HepG2 (cell line): ENCODE data around the gene TTC29. TPM values are rescaled to one million over a fixed set of nuclear protein-coding genes. Genes with fewer than 3 reads are reported as not detected.

Source experiments
- ATAC-seq: fragments of 200-7000 bp; cut with Tn5 transposase; 3 replicates; pipeline ENCODE4 v1.9.1; 2020; ENCODE audit warnings: mild to moderate bottlenecking, moderate library complexity
- BruUV-seq: library from RNA; stranded (reverse); fragments of 400-500 nt; replicated peaks from 2 replicates; lab custom pipeline; 2021; lab: Mats Ljungman, UMichigan
- CTCF ChIA-PET: fragments of 300-600 bp; formaldehyde crosslinking; extraction: SDS; loops from one replicate; lab custom pipeline; 2021; ENCODE audit warnings: low total read pairs, inconsistent platforms, low intra/inter-chr PET ratio; lab: Yijun Ruan, JAX
- POLR2A ChIA-PET: fragments of 350-600 bp; sonication (Branson Sonifier 250); formaldehyde crosslinking; loops from one replicate; lab custom pipeline; 2020; ENCODE audit warnings: antibody characterized with exemption, inconsistent platforms; lab: Yijun Ruan, JAX
- DNase-seq: peaks from one replicate; pipeline ENCODE4 v3.0.0-alpha.2; 2015; ENCODE audit warnings: low spot score
- FAIRE-seq: peaks from 3 replicates; lab custom pipeline; 2011; peaks lifted over from hg19 to GRCh38; lab: Jason Lieb, UNC
- H2AFZ ChIP-seq: one replicate; pipeline ENCODE4 v1.6.1; 2011; ENCODE audit warnings: low read length, inconsistent platforms
- H3K27ac ChIP-seq: fragments of 300-600 bp; 3 replicates; pipeline ENCODE4 v1.8.0; 2011; ENCODE audit warnings: mixed run types, mild to moderate bottlenecking, mixed read lengths, low read length, inconsistent platforms; ENCODE audit not compliant: insufficient read depth; ENCODE audit errors: extremely low read length
- H3K27me3 ChIP-seq, 2 experiments: fragments of 200-600 bp in 1 of 2; 2 replicates in 1 of 2; 3 replicates in 1 of 2; pipeline versions ENCODE4 v1.6.0 to v1.8.0; 2011; ENCODE audit warnings: low read length in 2 of 2, mild to moderate bottlenecking in 2 of 2, moderate library complexity in 2 of 2, inconsistent platforms in 1 of 2; ENCODE audit not compliant: insufficient read depth in 2 of 2, control insufficient read depth in 1 of 2
- H3K36me3 ChIP-seq, 2 experiments: fragments of 200-600 bp in 1 of 2; replicated peaks in 1 of 2; 2 replicates in 1 of 2; 3 replicates in 1 of 2; pipeline versions ENCODE4 v1.5.1 to v1.8.0; 2011; ENCODE audit warnings: low read length in 2 of 2, inconsistent platforms in 1 of 2; ENCODE audit not compliant: insufficient read depth in 2 of 2, control insufficient read depth in 1 of 2
- H3K4me1 ChIP-seq: 2 replicates; pipeline ENCODE4 v1.5.1; 2012; ENCODE audit warnings: low read length, inconsistent platforms; ENCODE audit not compliant: insufficient read depth
- H3K4me2 ChIP-seq: 2 replicates; pipeline ENCODE4 v1.6.0; 2011; ENCODE audit warnings: low read depth, low read length, inconsistent platforms
- H3K4me3 ChIP-seq, 3 experiments: fragments of 200-600 bp in 1 of 3; sonication (generic), shearing (Covaris generic) in 1 of 3; replicated peaks in 1 of 3; 2 replicates each; pipeline ENCODE4 v1.5.1; 2011 to 2016; ENCODE audit warnings: low read length in 3 of 3, inconsistent platforms in 2 of 3, low read depth in 2 of 3, mild to moderate bottlenecking in 2 of 3, control low read depth in 1 of 3, mixed read lengths in 1 of 3; ENCODE audit not compliant: insufficient read depth in 1 of 3
- H3K79me2 ChIP-seq: one replicate; pipeline ENCODE4 v1.6.1; 2011; ENCODE audit warnings: low read length, inconsistent platforms; ENCODE audit not compliant: insufficient read depth
- H3K9ac ChIP-seq: 2 replicates; pipeline ENCODE4 v1.6.0; 2011; ENCODE audit warnings: mild to moderate bottlenecking, low read depth, low read length, inconsistent platforms; ENCODE audit not compliant: insufficient read depth
- H3K9me3 ChIP-seq: 2 replicates; pipeline ENCODE4 v1.5.1; 2012; ENCODE audit warnings: mild to moderate bottlenecking, low read length
- H4K20me1 ChIP-seq: 2 replicates; pipeline ENCODE4 v1.6.0; 2011; ENCODE audit warnings: inconsistent platforms, mild to moderate bottlenecking, low read length, moderate library complexity; ENCODE audit not compliant: insufficient read depth
- EED ChIP-seq: sonication (generic); formaldehyde crosslinking; IDR thresholded peaks from 2 replicates; pipeline ENCODE4 v1.5.0; 2020; ENCODE audit warnings: mild to moderate bottlenecking, missing genetic modification reagents
- FOSL2 ChIP-seq: sonication (generic); formaldehyde crosslinking; IDR thresholded peaks from 2 replicates; pipeline ENCODE4 v1.4.0; 2020; ENCODE audit warnings: missing genetic modification reagents
- PATZ1 ChIP-seq: sonication (generic); formaldehyde crosslinking; IDR thresholded peaks from 2 replicates; pipeline ENCODE4 v1.4.0; 2020; ENCODE audit warnings: missing genetic modification reagents
- PAX8 ChIP-seq: sonication (generic); formaldehyde crosslinking; IDR thresholded peaks from 2 replicates; pipeline ENCODE4 v1.8.0; 2022; ENCODE audit warnings: mild to moderate bottlenecking, missing genetic modification reagents, borderline replicate concordance
- RAD51 ChIP-seq: fragments of 450-650 bp; IDR thresholded peaks from 2 replicates; pipeline ENCODE4 v1.6.1; 2016; ENCODE audit warnings: borderline replicate concordance
- SP5 ChIP-seq: IDR thresholded peaks from 2 replicates; pipeline ENCODE4 v1.6.1; 2016; ENCODE audit warnings: low read depth, borderline replicate concordance
- TEAD3 ChIP-seq: optimal IDR thresholded peaks from 2 replicates; pipeline ENCODE3; 2016; ENCODE audit warnings: borderline replicate concordance
- ZBTB25 ChIP-seq: IDR thresholded peaks from 2 replicates; pipeline ENCODE4 v1.6.1; 2018; ENCODE audit warnings: missing genetic modification reagents
- ZMYM3 ChIP-seq: sonication (generic); formaldehyde crosslinking; IDR thresholded peaks from 2 replicates; pipeline ENCODE4 v1.5.1; 2020; ENCODE audit warnings: mild to moderate bottlenecking, missing genetic modification reagents
- ZNF34 ChIP-seq: sonication (generic); formaldehyde crosslinking; IDR thresholded peaks from 2 replicates; pipeline ENCODE4 v1.4.0; 2020; ENCODE audit warnings: mild to moderate bottlenecking, missing genetic modification reagents, borderline replicate concordance
- ZNF790 ChIP-seq: sonication (generic); formaldehyde crosslinking; IDR thresholded peaks from 2 replicates; pipeline ENCODE4 v1.8.0; 2022; ENCODE audit warnings: missing genetic modification reagents, mild to moderate bottlenecking, borderline replicate concordance
- ZSCAN29 ChIP-seq: sonication (generic); formaldehyde crosslinking; conservative IDR thresholded peaks from 2 replicates; pipeline ENCODE4 v1.4.0; 2020; ENCODE audit warnings: mild to moderate bottlenecking, missing genetic modification reagents
- WGBS: methylation state at CpG from one replicate; pipeline ENCODE4 v1.1.6; 2017; ENCODE audit warnings: low lambda C conversion rate; 5-methylcytosine and 5-hydroxymethylcytosine counted together
- in situ Hi-C: cut with HindIII; loops from 2 replicates; pipeline ENCODE4 v1.10.0; 2017; ENCODE audit warnings: low pct_unique_long_range_greater_than_20kb; ENCODE audit not compliant: extremely low pct_ligation_motif_present
- intact Hi-C: fragments of 100-400 bp; cut with micrococcal nuclease; formaldehyde crosslinking; loops from one replicate; pipeline ENCODE4 v1.10.0; 2022; ENCODE audit not compliant: unreplicated experiment
- polyA plus RNA-seq, 8 experiments: library from polyadenylated mRNA; depleted of rRNA in 3 of 8; stranded (reverse) in 7 of 8; unstranded in 1 of 8; fragments of >200 nt; fragmentation: Illumina TruSeq in 4 of 8; extraction: Trizol in 4 of 8; gene quantifications; 2 replicates each; pipeline versions ENCODE4 v1.2.1 to v1.2.3, GENCODE V29; 2011 to 2016; ENCODE audit warnings: low read depth in 4 of 8, missing spikeins in 1 of 8, mixed read lengths in 1 of 8; ENCODE audit not compliant: insufficient read depth in 1 of 8
- total RNA-seq, 5 experiments: library from RNA; depleted of rRNA; stranded (reverse); fragments of >200 nt; fragmentation: Illumina TruSeq; extraction: Trizol; gene quantifications; 2 replicates each; pipeline ENCODE4 v1.2.3, GENCODE V29; 2016; ENCODE audit warnings: low read depth in 1 of 5
- TF ChIP-seq, protein P1 (sequence below): sonication (generic); formaldehyde crosslinking; IDR thresholded peaks from 2 replicates; pipeline ENCODE4 v1.4.0; 2020; ENCODE audit warnings: mild to moderate bottlenecking, missing genetic modification reagents

Gene TTC29
- total and polyA plus RNA-seq, 2 of the 13 experiments (the other 11 are each of a cell fraction or from before 2014, with no cell fraction given): not detected

GRCh38 chr4:146795711-146796110 lies 150.0 kb downstream of the TTC29 start:
- no peak overlapping the region for H3K9ac ChIP-seq
- DNase-seq (no peak), FAIRE-seq (no peak), ATAC-seq (no peak)
- H3K27me3 ChIP-seq: no peaks in the 10 kb centered on the region
- no TSS peak for BruUV-seq
- no peaks in the 10 kb centered on the region for H4K20me1 ChIP-seq
- no peaks in the 10 kb centered on the region for H3K36me3 ChIP-seq
- WGBS: 4% methylated on average over 2 of the region's 2 CpGs
- no peaks in the 10 kb centered on the region for H3K9me3 ChIP-seq
- H3K27ac ChIP-seq: no peak overlapping the region
- ChIA-PET POLR2A (no interaction called here), CTCF (no interaction called here)
- H3K4me2 ChIP-seq: no peak overlapping the region
- intact Hi-C loops: no loop called here
- no peaks in the 10 kb centered on the region for H3K79me2 ChIP-seq
- H3K4me3 ChIP-seq: no peak overlapping the region
- no peak overlapping the region for H2AFZ ChIP-seq
- H3K4me1 ChIP-seq: no peaks in the 10 kb centered on the region
- in situ Hi-C loops: no loop called here
- no peak for TF ChIP-seq TEAD3 (CRISPR knock-in tag)
- no peak for TF ChIP-seq ZSCAN29
- TF ChIP-seq EED (CRISPR knock-in tag): no peak
- TF ChIP-seq PAX8 (CRISPR knock-in tag): no peak
- TF ChIP-seq, protein P1, sequence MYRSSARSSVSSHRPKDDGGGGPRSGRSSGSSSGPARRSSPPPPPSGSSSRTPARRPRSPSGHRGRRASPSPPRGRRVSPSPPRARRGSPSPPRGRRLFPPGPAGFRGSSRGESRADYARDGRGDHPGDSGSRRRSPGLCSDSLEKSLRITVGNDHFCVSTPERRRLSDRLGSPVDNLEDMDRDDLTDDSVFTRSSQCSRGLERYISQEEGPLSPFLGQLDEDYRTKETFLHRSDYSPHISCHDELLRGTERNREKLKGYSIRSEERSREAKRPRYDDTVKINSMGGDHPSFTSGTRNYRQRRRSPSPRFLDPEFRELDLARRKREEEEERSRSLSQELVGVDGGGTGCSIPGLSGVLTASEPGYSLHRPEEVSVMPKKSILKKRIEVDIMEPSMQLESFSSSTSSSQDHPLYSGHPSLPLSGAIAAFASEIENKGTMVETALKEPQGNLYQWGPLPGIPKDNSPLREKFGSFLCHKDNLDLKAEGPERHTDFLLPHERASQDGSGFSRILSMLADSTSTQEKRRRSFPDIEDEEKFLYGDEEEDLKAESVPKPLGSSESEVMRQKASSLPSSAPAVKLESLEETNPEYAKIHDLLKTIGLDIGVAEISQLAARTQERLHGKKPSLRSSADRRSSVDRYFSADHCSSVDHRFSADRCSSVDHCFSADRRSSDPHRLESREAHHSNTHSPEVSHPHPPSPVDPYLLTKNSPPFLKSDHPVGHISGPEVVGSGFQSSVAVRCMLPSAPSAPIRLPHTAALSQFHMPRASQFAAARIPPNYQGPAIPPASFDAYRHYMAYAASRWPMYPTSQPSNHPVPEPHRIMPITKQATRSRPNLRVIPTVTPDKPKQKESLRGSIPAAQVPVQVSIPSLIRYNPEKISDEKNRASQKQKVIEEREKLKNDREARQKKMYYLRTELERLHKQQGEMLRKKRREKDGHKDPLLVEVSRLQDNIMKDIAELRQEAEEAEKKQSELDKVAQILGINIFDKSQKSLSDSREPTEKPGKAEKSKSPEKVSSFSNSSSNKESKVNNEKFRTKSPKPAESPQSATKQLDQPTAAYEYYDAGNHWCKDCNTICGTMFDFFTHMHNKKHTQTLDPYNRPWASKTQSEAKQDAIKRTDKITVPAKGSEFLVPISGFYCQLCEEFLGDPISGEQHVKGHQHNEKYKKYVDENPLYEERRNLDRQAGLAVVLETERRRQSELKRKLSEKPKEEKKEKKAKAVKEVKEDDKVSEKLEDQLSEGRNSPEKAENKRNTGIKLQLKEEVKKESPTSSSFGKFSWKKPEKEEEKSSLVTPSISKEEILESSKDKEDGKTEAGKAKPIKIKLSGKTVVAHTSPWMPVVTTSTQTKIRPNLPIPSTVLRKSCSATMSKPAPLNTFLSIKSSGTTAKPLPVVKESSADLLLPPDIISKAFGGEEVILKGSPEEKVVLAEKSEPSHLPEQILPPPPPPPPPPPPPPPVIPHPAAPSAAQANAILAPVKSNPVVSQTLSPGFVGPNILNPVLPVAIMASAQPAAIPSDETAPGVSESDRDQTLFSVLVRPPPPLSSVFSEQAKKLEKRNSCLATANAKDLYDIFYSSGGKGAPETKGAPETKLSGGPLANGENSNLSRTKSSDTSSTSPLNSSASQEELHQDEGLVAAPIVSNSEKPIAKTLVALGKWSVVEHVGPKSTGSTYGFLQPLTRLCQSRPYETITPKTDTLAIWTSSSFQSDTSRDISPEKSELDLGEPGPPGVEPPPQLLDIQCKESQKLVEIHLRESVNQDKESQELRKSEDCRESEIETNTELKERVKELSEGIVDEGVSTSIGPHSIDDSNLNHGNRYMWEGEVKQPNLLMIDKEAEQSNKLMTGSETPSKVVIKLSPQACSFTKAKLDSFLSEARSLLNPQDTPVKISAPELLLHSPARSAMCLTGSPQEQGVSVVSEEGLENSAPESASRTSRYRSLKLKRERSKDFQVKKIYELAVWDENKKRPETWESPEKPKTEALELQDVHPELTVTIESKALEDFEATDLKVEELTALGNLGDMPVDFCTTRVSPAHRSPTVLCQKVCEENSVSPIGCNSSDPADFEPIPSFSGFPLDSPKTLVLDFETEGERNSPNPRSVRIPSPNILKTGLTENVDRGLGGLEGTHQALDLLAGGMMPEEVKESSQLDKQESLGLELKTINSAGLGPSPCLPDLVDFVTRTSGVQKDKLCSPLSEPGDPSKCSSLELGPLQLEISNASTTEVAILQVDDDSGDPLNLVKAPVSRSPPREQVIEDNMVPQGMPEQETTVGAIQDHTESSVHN (CRISPR knock-in tag): no peak
- no peak for TF ChIP-seq PATZ1 (CRISPR knock-in tag)
- no peak for TF ChIP-seq RAD51
- TF ChIP-seq ZNF34: no peak
- no peak for TF ChIP-seq ZNF790
- no peak for TF ChIP-seq ZBTB25 (CRISPR knock-in tag)
- no peak for TF ChIP-seq ZMYM3 (CRISPR knock-in tag)
- no peak for TF ChIP-seq FOSL2 (CRISPR knock-in tag)
- TF ChIP-seq SP5 (CRISPR knock-in tag): no peak
